Subcutaneous adipose tissue (tissue), 4 donors: Measurements from ENCODE around the gene LRP1. TPM values are rescaled to one million over a fixed set of nuclear protein-coding genes. Genes with fewer than 3 reads are reported as not detected.

Experiments
- CTCF ChIP-seq: fragments of 450-650 bp; IDR thresholded peaks from one replicate; pipeline ENCODE4 v1.5.1; 2016; ENCODE audit warnings: low read depth, mild to moderate bottlenecking, control low read depth, antibody characterized with exemption, moderate library complexity
- total RNA-seq, 4 donors: library from RNA; depleted of rRNA; stranded (reverse); fragments of >200 nt; gene quantifications; one replicate each; pipeline ENCODE4 v1.1.0, GENCODE V29; 2016

Gene LRP1
- 100 to 1,000 TPM; 301 to 814 (median 762) TPM for total RNA-seq

DNA sequence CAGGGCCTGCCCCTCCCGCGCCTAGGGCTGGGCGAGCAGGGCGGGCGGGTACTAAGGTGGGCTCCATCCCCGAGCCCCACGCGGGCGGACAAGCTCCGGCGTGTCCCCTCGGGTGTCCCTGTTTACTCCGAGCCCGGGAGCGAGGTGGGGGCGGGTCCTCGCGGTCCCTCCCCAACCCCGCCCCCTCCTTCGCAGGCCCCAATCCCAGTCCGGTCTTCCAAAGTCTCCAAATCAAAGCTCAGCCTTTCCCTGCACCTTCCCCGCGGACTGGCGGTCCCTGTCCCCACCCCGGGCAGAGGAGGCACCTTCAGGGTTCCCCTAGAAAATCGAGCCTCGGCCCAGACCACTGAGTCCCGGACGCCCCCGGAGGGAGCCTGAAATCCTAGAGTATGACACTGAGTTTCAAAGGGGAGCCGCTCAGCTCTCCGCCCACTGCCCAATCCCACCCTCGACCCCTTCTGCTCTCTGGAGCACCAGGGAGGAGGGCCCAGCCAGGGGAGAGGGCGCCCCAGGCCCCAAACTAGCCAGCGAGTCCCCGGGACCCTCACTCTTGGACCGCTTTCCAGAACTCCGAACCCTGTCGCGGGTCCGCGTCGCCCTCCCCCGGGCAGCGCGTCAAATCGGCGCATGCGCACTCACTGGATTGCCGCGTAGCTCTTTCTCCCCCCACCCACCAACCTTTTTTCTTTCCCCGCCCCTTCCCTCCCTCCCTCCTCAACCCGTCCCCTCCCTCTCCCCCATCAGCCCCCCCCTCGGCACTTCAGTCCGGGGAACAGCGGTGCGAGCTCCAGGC, at the start of gene LRP1:
Gene LRP1, plus strand, starts transcription at position 758 of the 793 bp plus-strand sequence. CDS start 482 bp downstream, outside the sequence.
- TF ChIP-seq CTCF: no peak

DNA sequence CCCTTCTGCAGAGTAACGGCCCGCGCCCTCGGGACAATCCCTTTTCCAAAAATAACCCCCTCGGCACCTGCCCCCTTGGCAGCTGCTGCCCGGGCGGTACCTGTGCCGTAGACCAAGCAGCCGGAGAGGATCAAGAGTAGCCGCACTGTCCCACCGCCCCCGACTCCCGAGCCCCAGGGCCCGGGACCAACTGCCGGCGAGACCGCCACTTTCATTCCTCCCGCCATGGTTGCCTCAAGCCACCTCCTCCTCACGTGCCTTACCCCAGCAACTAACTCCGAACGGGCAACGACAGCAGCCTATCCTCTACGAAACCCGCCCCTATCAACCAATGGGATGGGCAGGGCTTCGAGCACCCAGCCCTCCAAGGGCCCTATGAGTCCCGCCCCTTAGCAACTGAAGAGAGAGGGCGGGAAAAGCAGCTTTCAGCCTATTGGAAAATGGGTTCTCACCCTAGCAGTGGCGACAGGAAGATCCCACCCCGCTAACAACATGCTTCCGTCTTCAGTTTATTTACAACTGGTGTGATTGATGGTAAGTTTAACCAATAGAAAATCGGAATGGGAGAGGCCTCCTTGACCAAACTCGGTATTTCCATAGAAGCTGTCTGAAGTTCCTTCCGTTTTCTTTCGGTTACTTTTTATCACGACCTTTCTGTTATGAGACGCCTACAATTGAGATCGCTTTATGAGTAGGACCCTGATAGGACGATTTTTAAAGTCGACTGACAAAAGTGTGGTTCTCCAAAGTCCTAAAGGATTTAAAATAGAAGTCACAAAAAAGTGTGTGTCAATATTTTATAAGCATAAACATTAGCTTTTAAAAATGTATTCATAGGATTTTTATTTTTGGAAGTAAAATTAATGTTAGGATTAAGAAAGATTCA, 49.5 kb upstream of the LRP1 start, which contains the start of gene NEMP1:
Gene NEMP1, minus strand, starts transcription at position 273 of the 886 bp plus-strand sequence. Its CDS starts 46 bp downstream, at position 227.
- no peak for TF ChIP-seq CTCF

DNA sequence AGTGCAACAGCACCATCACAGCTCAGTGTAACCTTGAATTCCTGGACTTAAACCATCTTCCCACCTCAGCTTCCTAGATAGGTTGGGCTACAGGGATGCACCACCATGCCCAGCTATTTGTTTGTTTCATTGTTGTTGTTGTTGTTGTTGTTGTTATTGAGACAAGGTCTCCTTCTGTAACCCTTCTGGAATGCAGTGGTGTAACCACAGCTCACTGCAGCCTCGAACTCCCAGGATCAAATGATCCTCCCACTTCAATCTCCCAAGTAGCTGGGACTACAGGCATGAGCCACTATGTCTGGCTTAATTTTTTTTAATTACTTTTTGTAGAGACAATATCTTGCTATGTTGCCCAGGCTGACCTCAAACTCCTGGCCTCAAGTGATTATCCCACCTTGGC, 48.5 kb upstream of the LRP1 start:
- no peak for TF ChIP-seq CTCF

DNA sequence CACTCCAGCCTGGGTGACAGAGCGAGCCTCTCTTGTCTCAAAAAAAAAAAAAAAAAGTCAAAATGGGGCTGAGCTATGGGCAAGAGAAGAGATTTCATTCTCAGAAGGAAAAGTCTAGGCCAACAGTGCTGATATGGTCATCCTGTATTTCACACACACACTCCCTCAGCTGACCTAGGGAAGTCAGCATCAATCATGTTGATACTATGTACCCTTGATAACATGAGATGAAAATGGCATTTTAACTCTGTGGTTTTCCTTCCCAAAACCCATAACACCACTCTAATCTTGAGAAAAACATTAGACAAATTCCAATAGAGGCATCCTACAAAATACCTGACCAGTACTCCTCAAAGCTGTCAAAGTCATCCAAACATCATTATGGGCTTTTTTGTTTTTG, 47.4 kb upstream of the LRP1 start:
- TF ChIP-seq CTCF: no peak

DNA sequence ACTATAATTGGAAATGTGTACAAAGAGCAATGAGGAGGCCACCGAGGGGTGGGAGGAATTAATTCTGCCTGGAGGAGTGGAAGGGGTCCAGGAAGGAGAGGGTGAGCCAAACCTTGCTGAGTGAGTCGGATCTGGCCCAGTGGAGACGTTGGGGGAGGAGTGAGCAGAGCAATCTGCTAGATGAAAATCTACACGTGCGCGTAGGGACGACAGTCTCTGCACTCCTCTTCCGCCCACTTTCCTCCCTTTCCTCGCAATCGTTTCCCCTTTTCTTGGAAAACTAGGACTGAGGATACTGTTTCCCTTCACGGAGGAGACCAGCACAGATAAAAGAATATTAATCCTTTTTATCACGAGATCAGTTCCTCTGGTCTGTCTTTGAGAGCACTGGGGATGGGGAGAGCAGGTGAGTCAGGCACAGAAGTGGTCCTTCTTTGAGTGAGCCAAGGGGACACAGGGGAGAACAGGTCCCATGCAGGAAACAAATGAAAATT, 42.2 kb upstream of the LRP1 start:
- TF ChIP-seq CTCF: no peak

DNA sequence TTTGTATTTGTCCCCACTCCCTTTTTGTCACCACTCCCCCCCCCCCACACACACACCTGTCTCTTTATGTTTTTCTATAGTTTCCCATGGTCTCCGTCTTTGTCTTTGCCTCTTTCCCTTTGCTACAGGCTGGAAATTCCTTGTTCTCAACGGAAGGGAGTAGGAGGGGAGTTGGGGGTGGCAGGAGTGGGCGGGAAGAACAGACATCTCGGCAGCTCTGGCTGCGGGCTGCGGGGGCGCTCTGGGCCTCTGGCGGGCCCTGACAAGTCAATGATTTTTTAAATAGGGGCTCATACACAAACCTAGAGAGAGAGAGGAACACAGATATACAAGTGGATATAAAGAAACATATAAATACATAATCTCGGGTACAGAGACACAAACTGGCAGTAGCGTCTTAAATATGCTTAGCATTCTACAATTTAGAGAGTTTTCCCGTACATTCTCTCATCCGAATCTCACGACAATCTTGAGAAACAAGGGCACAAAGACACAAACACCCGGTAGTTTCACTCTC, 41.7 kb upstream of the LRP1 start:
- no peak for TF ChIP-seq CTCF
